GM19372 (cell line): ENCODE measurements around the gene CAPN10.

Experiments used
- ATAC-seq: cut with Tn5 transposase; IDR thresholded peaks from one replicate; pipeline ENCODE4 v1.9.1; 2021; ENCODE audit warnings: mild to moderate bottlenecking, low read depth, moderate library complexity; ENCODE audit not compliant: unreplicated experiment

Gene CAPN10

GRCh38 chr2:240588669-240589068, 2.1 kb downstream of the CAPN10 start:
- no peak for ATAC-seq

- no peak for ATAC-seq
These were observed 2.8 kb downstream of the CAPN10 start for GRCh38 chr2:240589375-240589774.

GRCh38 chr2:240589850-240590525, 3.5 kb downstream of the CAPN10 start:
- no peak for ATAC-seq

- ATAC-seq = no peak
These were observed 4.2 kb downstream of the CAPN10 start for GRCh38 chr2:240590681-240591111.

GRCh38 chr2:240591226-240591625, 4.7 kb downstream of the CAPN10 start:
- ATAC-seq = no peak

- ATAC-seq = no peak
These were observed 5.2 kb downstream of the CAPN10 start for GRCh38 chr2:240591784-240592183.

- no peak for ATAC-seq
These were observed 6.6 kb downstream of the CAPN10 start for GRCh38 chr2:240593026-240593702.

GRCh38 chr2:240593703-240594451, 7.3 kb downstream of the CAPN10 start:
- ATAC-seq = no peak

GRCh38 chr2:240594511-240595380, 8.2 kb downstream of the CAPN10 start:
- ATAC-seq = no peak

- ATAC-seq = no peak
These were observed 9.0 kb downstream of the CAPN10 start for GRCh38 chr2:240595381-240596079.

- ATAC-seq = no peak
These were observed 9.5 kb downstream of the CAPN10 start for GRCh38 chr2:240596080-240596460.

- no peak for ATAC-seq
These were observed 10.0 kb downstream of the CAPN10 start for GRCh38 chr2:240596491-240596931.

GRCh38 chr2:240597054-240597418, 10.5 kb downstream of the CAPN10 start:
- no peak for ATAC-seq

- ATAC-seq = no peak
These were observed 11.1 kb downstream of the CAPN10 start for GRCh38 chr2:240597419-240598181.

GRCh38 chr2:240598311-240598911, 11.9 kb downstream of the CAPN10 start:
- ATAC-seq = no peak

- ATAC-seq = no peak
These were observed 12.6 kb downstream of the CAPN10 start for GRCh38 chr2:240599141-240599583.

- no peak for ATAC-seq
These were observed 14.0 kb downstream of the CAPN10 start for GRCh38 chr2:240600451-240600961.

GRCh38 chr2:240601061-240601830, 14.7 kb downstream of the CAPN10 start:
- no peak for ATAC-seq
